Progenitor cell of endocrine pancreas (in vitro differentiated cells): Measurements from ENCODE around the gene SEPTIN10. TPM values are rescaled to one million over a fixed set of nuclear protein-coding genes. Genes with fewer than 3 reads are reported as not detected.

Experiments
- DNase-seq: peaks from one replicate; pipeline ENCODE4 v3.0.0; 2021; ENCODE audit warnings: low spot score; ENCODE audit not compliant: unreplicated experiment
- H3K27ac Mint-ChIP-seq: 2 replicates; pipeline ENCODE4 v1.8.0; 2021; ENCODE audit warnings: mild to moderate bottlenecking, moderate library complexity, mixed read lengths
- H3K27me3 Mint-ChIP-seq: 2 replicates; pipeline ENCODE4 v1.8.0; 2021; ENCODE audit warnings: mixed read lengths
- H3K36me3 Mint-ChIP-seq: 2 replicates; pipeline ENCODE4 v1.8.0; 2022; ENCODE audit warnings: mixed read lengths; ENCODE audit not compliant: insufficient read depth
- H3K4me1 Mint-ChIP-seq: 2 replicates; pipeline ENCODE4 v1.8.0; 2021; ENCODE audit warnings: low read depth, mixed read lengths
- H3K4me3 Mint-ChIP-seq: 2 replicates; pipeline ENCODE4 v1.8.0; 2021; ENCODE audit warnings: low read depth, mild to moderate bottlenecking, moderate library complexity, mixed read lengths
- H3K9me3 Mint-ChIP-seq: 2 replicates; pipeline ENCODE4 v1.8.0; 2021; ENCODE audit warnings: low read depth, mixed read lengths
- total RNA-seq: library from RNA; stranded (reverse); gene quantifications from 2 replicates; pipeline ENCODE4 v1.2.1, GENCODE V29; 2021
- TF ChIP-seq, protein P1 (sequence below): fragments of 200-600 bp; sonication (generic); IDR thresholded peaks from one replicate; pipeline ENCODE4 v1.5.0; 2021; ENCODE audit warnings: antibody characterized with exemption, mild to moderate bottlenecking; ENCODE audit not compliant: unreplicated experiment

SEPTIN10 gene
- total RNA-seq, 1 donor from 2014 or later = 67.5 TPM

DNA sequence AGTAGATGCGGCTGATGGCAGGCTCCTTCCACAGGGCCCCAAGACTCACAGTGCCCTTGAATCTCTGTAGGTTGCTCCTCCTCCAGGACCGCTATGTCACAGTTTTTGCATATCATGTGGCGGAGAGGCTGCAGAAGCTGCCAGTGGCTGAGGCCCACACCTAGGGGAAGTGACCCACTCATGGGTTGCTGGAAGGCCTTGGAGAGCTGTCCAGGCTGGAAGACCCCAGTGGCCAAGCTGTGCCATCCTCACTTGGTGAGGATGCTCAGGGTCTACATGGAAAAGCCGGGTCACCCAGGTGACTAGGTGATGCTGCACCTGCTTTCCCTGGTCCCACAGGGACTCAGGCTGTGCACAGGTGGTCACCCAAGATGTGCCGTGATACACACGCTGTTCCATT is 90.6 kb downstream of the SEPTIN10 start:
- TF ChIP-seq, protein P1, sequence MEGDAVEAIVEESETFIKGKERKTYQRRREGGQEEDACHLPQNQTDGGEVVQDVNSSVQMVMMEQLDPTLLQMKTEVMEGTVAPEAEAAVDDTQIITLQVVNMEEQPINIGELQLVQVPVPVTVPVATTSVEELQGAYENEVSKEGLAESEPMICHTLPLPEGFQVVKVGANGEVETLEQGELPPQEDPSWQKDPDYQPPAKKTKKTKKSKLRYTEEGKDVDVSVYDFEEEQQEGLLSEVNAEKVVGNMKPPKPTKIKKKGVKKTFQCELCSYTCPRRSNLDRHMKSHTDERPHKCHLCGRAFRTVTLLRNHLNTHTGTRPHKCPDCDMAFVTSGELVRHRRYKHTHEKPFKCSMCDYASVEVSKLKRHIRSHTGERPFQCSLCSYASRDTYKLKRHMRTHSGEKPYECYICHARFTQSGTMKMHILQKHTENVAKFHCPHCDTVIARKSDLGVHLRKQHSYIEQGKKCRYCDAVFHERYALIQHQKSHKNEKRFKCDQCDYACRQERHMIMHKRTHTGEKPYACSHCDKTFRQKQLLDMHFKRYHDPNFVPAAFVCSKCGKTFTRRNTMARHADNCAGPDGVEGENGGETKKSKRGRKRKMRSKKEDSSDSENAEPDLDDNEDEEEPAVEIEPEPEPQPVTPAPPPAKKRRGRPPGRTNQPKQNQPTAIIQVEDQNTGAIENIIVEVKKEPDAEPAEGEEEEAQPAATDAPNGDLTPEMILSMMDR = no peak
- Mint-ChIP-seq H3K4me1 (no peaks in the 10 kb centered on the region), H3K9me3 (no peaks in the 10 kb centered on the region), H3K27ac (no peak overlapping the region), H3K27me3 (peaks cover 11% of the 10 kb centered on the region), H3K36me3 (no peaks in the 10 kb centered on the region), H3K4me3 (no peak overlapping the region)
- no peak for DNase-seq

DNA sequence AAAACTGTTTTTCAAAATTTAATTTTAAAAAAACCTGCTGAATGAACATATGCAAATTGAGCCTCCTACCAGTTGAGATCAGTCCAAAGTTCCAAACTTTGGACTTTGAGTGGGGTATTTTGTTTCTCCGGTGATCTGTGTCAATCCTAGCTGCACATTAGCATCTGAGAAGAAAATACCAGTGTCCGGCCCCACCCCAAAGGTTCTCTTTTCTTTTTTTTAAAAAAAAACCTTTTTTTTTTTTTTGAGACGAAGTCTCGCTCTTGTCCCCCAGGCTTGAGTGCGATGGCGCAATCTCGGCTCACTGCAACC is 91.7 kb downstream of the SEPTIN10 start:
- Mint-ChIP-seq H3K27me3 (peaks cover 16% of the 10 kb centered on the region), H3K27ac (no peak overlapping the region), H3K4me1 (no peaks in the 10 kb centered on the region), H3K4me3 (no peak overlapping the region), H3K9me3 (no peaks in the 10 kb centered on the region), H3K36me3 (no peaks in the 10 kb centered on the region)
- TF ChIP-seq, protein P1 = no peak
- DNase-seq = no peak

DNA sequence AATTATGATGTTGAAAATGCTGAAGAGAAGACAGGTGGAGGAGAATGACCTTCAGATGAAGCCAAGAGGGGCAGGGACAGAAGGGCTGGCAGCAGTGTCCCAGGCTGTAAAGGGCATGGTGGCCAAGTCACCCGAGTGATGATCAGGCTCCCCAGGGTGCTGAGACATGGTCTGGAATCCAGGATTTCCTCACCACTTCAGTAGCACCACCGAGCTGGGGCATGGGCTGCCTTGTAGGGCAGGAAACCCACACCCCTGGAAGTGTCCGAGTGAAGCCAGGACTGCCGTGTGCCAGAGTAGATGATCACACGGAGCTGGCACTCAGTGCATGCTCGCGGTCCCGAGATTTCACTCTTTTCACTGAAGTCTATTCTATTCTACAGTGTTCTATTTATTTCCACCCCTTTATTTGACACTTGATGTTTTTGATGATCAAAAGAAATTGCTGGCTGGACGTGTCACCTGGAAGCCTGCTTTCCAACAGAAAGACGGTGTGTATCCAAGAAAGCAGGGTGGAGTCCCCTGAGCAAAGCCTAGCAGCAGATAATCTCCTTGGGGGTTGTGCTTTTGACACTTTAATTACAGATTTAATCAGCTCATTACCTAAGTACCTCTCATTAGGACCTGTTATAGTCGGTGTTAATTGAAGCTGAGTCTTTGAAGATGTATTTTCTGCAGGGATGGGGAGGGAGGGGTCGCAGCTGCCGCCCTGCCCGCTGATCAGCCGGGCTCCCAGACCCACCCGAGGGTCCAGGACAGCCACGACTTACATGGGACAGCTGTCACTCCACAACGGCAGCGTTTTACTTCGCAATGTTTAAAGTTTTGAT is 92.3 kb downstream of the SEPTIN10 start:
- no peak for DNase-seq
- H3K36me3 Mint-ChIP-seq = no peaks in the 10 kb centered on the region
- TF ChIP-seq, protein P1 = no peak
- no peak overlapping the region for H3K4me3 Mint-ChIP-seq
- H3K4me1 Mint-ChIP-seq = no peaks in the 10 kb centered on the region
- H3K27ac Mint-ChIP-seq = no peak overlapping the region
- no peaks in the 10 kb centered on the region for H3K9me3 Mint-ChIP-seq
- peaks cover 16% of the 10 kb centered on the region for H3K27me3 Mint-ChIP-seq

DNA sequence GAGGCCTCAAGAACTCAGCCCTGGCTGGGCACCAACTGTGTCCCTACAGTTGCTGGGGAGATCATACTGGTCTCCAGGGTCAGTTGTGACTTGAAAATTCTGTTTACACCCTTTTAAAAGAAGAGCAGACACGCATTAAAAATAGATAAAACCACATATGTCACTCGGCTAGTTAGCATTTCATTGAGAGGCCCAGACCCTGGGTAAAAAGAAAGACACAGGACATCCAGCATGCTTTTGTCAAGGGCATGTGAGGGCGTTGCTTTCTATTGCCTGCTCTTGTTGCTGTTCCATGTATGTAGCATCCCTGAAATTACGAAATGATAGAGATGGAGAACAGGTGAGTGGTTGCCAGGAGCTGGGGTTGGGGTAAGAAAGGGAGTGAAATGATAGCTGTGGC is 94.3 kb downstream of the SEPTIN10 start:
- Mint-ChIP-seq H3K27ac (no peak overlapping the region), H3K4me1 (no peaks in the 10 kb centered on the region), H3K27me3 (peaks cover 16% of the 10 kb centered on the region), H3K4me3 (no peak overlapping the region), H3K36me3 (no peaks in the 10 kb centered on the region), H3K9me3 (no peaks in the 10 kb centered on the region)
- DNase-seq = no peak
- TF ChIP-seq, protein P1 = no peak

DNA sequence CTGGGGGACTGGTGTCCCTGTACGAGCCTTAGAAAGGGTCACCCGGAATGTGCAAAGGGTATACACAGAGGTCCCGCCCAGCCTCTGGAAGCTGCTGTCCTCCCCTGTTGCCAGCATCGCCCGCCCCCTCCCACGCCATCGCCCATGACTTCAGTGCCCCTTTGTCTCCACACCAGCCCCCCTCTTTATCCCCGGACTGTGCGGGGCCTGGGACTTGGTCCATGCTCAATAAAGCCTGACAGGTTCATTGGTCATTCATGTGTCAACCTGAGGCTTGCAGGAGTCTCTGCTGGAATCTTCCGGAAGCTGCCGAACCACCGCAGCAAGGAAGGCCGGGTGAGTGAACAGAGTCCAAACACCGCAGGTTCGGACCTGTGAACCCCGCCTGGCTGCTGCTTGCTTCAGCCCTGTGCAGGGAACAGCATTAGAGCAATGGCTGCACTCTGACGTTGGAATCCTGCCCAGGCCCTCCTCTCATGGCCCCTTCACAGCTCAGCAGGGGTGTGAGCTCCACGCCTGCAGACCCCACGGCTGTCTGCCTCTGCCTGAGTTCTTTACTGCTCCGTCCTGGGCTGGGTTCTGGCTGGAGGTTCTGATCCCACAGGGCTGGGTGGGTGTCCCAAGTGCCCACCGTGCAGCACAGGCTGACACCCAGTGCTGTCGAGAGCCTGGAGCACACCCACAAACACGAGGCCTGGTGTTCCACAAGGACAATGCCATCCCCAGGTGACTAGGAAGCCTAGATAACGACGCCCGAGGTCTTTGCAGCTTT is 96.5 kb downstream of the SEPTIN10 start:
- Mint-ChIP-seq H3K27me3 (peaks cover 13% of the 10 kb centered on the region), H3K9me3 (no peaks in the 10 kb centered on the region), H3K27ac (no peak overlapping the region), H3K36me3 (no peaks in the 10 kb centered on the region), H3K4me3 (no peak overlapping the region), H3K4me1 (no peaks in the 10 kb centered on the region)
- TF ChIP-seq, protein P1 = no peak
- no peak for DNase-seq
